HEK293T (cell line): ENCODE data around the gene MTMR10.

Experiments used
- BHLHE40 ChIP-seq: fragments of 450-650 bp; IDR thresholded peaks from 2 replicates; pipeline ENCODE4 v1.6.1; 2016; ENCODE audit warnings: mild to moderate bottlenecking, moderate library complexity, borderline replicate concordance
- ELF4 ChIP-seq: fragments of 450-650 bp; IDR thresholded peaks from 2 replicates; pipeline ENCODE4 v1.6.1; 2017; ENCODE audit warnings: antibody characterized with exemption
- FOXA1 ChIP-seq: fragments of 450-650 bp; IDR thresholded peaks from 2 replicates; pipeline ENCODE4 v1.6.1; 2016; ENCODE audit warnings: mild to moderate bottlenecking
- FOXM1 ChIP-seq: fragments of 450-650 bp; IDR thresholded peaks from 2 replicates; pipeline ENCODE4 v1.6.1; 2017; ENCODE audit warnings: mild to moderate bottlenecking, borderline replicate concordance
- HDGF ChIP-seq: fragments of 450-650 bp; IDR thresholded peaks from 2 replicates; pipeline ENCODE4 v1.6.1; 2017; ENCODE audit warnings: antibody characterized with exemption, borderline replicate concordance
- L3MBTL2 ChIP-seq: fragments of 450-650 bp; conservative IDR thresholded peaks from 2 replicates; pipeline ENCODE4 v1.6.1; 2016; ENCODE audit warnings: mild to moderate bottlenecking
- SP1 ChIP-seq: fragments of 450-650 bp; IDR thresholded peaks from 2 replicates; pipeline ENCODE4 v1.6.1; 2017
- TARDBP ChIP-seq: fragments of 450-650 bp; IDR thresholded peaks from 2 replicates; pipeline ENCODE4 v1.6.1; 2016
- ZNF384 ChIP-seq: fragments of 450-650 bp; IDR thresholded peaks from 2 replicates; pipeline ENCODE4 v1.6.1; 2016
- TF ChIP-seq, protein P1 (sequence below): fragments of 450-650 bp; IDR thresholded peaks from 2 replicates; pipeline ENCODE4 v1.6.1; 2016

GRCh38 chr15:30963681-30964080, 27.7 kb downstream of the MTMR10 start:
- TF ChIP-seq FOXM1 (no peak), SP1 (no peak), HDGF (no peak), ELF4 (no peak), FOXA1 (no peak), BHLHE40 (no peak), ZNF384 (no peak), L3MBTL2 (no peak), TARDBP (no peak)
- TF ChIP-seq, protein P1, sequence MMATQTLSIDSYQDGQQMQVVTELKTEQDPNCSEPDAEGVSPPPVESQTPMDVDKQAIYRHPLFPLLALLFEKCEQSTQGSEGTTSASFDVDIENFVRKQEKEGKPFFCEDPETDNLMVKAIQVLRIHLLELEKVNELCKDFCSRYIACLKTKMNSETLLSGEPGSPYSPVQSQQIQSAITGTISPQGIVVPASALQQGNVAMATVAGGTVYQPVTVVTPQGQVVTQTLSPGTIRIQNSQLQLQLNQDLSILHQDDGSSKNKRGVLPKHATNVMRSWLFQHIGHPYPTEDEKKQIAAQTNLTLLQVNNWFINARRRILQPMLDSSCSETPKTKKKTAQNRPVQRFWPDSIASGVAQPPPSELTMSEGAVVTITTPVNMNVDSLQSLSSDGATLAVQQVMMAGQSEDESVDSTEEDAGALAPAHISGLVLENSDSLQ, result no peak
